ENCODE data around the gene L3MBTL4. TPM values are rescaled to one million over a fixed set of nuclear protein-coding genes. Genes with fewer than 3 reads are reported as not detected.
A peak's percentile ranks its signal among the peaks of the same experiment; 100 is the strongest.

The L3MBTL4 gene
- total and polyA plus RNA-seq, 9 donors = 4.2 to 79.1 (median 23.7) TPM

GRCh38 chr18:6120820-6121279 is 293.9 kb downstream of the L3MBTL4 start:
- TF ChIP-seq EP300 (IDR thresholded peaks at IDR 0.05) = no peak
- TF ChIP-seq POLR2A (IDR thresholded peaks at IDR 0.05) = no peak
- no peak for TF ChIP-seq CTCF (IDR thresholded peaks at IDR 0.05)
- no peaks in the 10 kb centered on the region for H3K36me3 ChIP-seq
- peaks cover 6% of the 10 kb centered on the region for H3K4me1 ChIP-seq (ENCODE audit: insufficient read depth)
- H3K27me3 ChIP-seq = no peaks in the 10 kb centered on the region
- peak in 2 of 5 donors; percentile 22 to 32 for DNase-seq
- H3K27ac ChIP-seq = peak overlapping the region in 1 of 2 donors; percentile 45
- intact Hi-C loops (cut with DNase I) = no loop called here
- H3K9me3 ChIP-seq = peaks cover 0 to 2% of the 10 kb centered on the region in 2 donors
- WGBS, 3 donors = 5 to 11% (median 8%) methylated on average over 4 of the region's 4 CpGs
- no peak overlapping the region for H3K4me3 ChIP-seq

- Histone ChIP-seq H3K27ac (peak overlapping the region in 1 of 2 donors; percentile 45), H3K27me3 (no peaks in the 10 kb centered on the region), H3K36me3 (no peaks in the 10 kb centered on the region), H3K4me3 (no peak overlapping the region), H3K9me3 (no peaks in the 10 kb centered on the region), H3K4me1 (ENCODE audit: insufficient read depth) (peaks cover 6% of the 10 kb centered on the region)
- intact Hi-C loops (cut with DNase I) = no loop called here
- no peak for DNase-seq
- TF ChIP-seq EP300 (IDR thresholded peaks at IDR 0.05) = no peak
- TF ChIP-seq POLR2A (IDR thresholded peaks at IDR 0.05) = no peak
- no peak for TF ChIP-seq CTCF (IDR thresholded peaks at IDR 0.05)
- 94 to 96% (median 95%) methylated on average over 1 of the region's 1 CpG for WGBS, 3 donors
Measured at GRCh38 chr18:6119761-6120160, 294.9 kb downstream of the L3MBTL4 start.

GRCh38 chr18:6118080-6118479 is 296.6 kb downstream of the L3MBTL4 start:
- no peaks in the 10 kb centered on the region for H3K36me3 ChIP-seq
- DNase-seq = no peak
- no peaks in the 10 kb centered on the region for H3K27me3 ChIP-seq
- intact Hi-C loops (cut with DNase I) = no loop called here
- H3K4me3 ChIP-seq = no peak overlapping the region
- WGBS, 3 donors = 71 to 79% (median 77%) methylated on average over 2 of the region's 2 CpGs
- no peak for TF ChIP-seq CTCF (IDR thresholded peaks at IDR 0.05)
- no peak for TF ChIP-seq EP300 (IDR thresholded peaks at IDR 0.05)
- TF ChIP-seq POLR2A (IDR thresholded peaks at IDR 0.05) = no peak
- peaks cover 6% of the 10 kb centered on the region for H3K4me1 ChIP-seq (ENCODE audit: insufficient read depth)
- no peak overlapping the region for H3K27ac ChIP-seq
- H3K9me3 ChIP-seq = no peaks in the 10 kb centered on the region

GRCh38 chr18:6115710-6116109 is 299.0 kb downstream of the L3MBTL4 start:
- Histone ChIP-seq H3K36me3 (no peaks in the 10 kb centered on the region), H3K4me3 (no peak overlapping the region), H3K27ac (no peak overlapping the region), H3K27me3 (no peaks in the 10 kb centered on the region), H3K9me3 (no peaks in the 10 kb centered on the region), H3K4me1 (ENCODE audit: insufficient read depth) (peaks cover 6% of the 10 kb centered on the region)
- intact Hi-C loops (cut with DNase I) = no loop called here
- TF ChIP-seq CTCF (IDR thresholded peaks at IDR 0.05) (no peak), EP300 (IDR thresholded peaks at IDR 0.05) (no peak)
- WGBS, 3 donors = 89 to 95% (median 93%) methylated on average over 4 of the region's 4 CpGs
- DNase-seq = no peak
